ENCODE measurements around the gene LYPD3.

LYPD3 gene

DNA sequence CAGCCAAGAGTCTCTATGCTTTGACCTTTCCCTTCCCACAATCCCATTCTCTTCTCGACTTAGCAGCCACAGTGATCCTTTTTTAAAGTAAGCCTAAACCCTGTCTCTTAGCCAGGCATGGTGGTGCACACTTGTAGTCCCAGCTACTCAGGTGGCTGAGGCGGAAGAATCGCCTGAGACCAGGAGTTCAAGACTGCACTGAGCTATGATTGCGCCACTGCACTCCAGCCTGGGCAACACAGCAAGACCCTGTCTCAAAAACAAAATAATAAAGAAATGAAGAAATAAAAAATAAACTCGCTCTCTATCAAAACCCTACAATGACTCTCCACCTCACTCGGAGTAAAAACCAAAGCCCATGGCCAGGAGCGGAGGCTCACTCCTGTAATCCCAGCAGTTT, 36.0 kb downstream of the LYPD3 start:
- no peak for DNase-seq

DNA sequence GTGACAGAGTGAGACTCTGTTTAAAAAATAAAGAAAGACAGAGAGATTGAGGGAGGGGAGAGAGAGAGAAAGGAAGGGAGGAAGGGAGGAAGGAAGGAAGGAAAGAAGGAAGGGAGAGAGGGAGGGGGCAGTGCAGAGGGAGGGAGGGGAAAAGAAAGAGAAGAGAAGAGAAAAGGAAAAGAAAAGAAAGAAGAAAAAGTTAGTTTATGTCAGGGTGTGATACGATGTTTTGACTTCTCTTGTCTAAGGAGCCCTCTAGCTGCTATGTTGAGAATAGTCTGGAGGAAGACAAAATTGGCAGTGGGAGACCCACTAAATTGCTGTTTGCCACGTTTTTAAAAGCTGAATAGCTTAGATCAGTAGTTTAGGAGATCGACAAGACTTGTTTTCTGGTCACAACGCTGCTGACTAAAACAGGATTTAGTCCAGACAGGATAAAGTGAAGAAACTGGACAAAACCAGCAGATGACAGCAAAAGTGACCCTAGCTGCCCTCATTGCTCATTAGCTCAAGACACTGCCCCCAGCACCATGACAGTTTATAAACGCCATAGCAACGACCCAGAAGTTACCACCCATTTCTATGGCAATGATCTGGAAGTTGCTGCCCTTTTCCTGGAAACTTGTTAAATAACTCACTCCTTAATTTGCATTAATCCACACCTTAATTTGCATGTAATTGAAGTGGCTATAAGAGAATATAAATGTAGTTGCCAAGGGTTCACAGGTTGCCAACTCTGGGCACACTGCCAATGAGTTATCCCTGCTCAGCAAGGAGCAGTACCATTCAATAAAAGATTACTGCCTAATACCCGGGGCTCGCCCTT, 39.6 kb downstream of the LYPD3 start:
- DNase-seq, result peak; percentile 62

DNA sequence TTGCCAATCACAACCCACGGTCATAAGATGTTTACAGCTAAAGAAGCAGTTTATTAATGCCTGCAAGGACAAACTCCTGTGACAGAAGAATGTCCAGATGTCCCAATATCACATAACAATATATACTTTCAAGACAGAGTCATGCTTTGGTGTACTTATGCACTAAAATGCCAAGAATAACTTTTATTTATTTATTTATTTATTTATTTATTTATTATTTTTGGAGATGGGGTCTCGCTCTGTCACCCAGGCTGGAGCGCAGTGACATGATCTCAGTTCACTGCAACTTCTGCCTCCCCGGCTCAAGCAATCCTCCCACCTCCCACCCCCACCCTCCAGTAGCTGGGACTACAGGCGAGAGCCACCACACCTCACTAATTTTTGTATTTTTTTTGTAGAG, 41.6 kb downstream of the LYPD3 start:
- no peak for DNase-seq

DNA sequence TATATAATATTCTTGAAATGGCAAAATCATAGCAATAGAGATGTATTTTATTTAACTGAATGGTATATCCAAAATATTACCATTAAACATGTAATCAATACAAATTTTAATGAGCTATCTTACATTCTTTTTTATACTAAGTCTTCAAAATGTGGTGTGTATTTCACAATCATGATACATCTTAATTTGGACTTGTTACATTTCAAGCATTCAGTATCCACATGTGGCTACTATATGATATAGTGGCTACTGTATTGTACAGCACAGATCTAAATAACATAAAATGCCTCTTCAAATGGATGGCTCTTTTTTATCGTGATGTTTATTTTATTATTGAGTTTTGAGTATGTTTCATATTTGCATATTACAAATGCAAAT, 42.7 kb downstream of the LYPD3 start:
- no peak for DNase-seq

DNA sequence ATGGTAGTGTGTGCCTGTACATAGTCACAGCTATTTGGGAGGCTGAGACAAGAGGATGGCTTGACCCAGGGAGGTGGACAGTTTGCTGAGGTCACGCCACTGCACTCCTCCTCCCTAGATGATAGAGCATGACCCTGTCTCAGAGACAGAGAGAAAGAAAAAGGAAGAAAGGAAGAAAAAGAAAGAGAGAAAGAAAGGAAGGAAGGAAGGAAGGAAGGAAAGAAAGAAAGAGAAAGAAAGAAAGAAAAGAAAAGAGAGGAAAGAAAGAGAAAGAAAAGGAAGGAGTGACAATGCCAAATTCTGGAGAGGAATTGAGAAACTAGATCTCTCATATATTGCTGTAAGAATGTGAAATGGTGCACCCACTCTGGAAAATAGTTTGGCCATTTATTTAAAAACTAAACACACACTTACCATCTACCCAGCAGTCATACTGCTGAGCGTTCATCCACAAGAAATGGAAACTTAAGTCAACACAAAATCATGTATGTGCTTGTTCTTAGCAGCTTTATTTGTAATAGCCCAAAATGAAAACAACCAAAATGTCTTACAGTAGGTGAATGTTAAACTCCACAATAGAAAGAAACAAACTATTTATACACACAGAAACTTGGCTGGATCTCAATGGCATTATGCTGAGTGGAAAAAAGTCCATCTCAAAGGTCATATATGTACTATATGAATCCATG, 43.3 kb downstream of the LYPD3 start:
- no peak for DNase-seq

DNA sequence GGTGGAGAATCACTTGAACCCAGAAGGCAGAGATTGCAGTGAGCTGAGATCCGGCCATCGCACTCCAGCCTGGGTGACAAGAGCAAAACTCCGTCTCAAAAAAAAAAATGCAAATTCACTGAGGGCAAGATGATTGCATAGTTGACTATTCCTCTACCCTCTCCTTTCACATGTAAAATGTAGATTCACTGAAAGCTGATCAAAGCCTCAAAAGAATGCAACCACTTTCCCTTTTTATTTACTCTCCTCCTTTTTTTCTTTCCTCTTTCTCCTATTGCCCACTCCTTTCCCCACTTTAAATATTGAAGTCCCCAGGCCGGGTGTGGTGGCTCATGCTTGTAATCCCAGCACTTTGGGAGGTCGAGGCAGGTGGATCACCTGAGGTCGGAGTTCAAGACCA, 44.5 kb downstream of the LYPD3 start:
- DNase-seq, result no peak

DNA sequence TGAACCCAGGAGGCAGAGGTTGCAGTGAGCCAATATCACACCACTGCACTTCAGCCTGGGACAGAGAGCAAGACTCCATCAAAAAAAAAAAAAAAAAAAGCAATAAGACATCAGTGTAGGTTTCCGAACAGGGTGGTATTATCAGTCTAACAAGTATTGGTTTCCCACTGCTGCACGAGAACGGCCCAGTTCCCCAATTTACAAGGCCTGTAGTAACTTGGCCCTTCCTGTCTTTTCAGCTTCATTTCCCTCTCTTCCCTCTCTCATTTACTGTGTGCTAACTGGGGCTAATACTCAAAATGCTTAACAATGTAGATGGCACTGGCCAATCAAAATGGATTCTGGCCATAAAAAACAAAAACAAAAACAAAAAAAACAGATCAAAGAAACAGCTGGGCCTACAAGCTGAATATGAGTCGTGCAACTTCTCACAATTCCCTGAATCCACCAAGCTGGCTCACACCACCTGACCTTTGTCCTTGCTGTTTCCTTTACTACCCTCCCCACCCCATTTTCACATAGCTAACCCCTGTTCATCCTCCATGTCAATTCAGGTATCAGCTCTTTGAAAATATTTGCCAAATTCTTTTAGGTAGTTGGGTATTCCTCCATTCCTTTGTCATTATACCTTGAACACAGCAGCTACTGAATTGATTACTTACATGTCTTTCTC, 48.3 kb downstream of the LYPD3 start:
- no peak for DNase-seq

DNA sequence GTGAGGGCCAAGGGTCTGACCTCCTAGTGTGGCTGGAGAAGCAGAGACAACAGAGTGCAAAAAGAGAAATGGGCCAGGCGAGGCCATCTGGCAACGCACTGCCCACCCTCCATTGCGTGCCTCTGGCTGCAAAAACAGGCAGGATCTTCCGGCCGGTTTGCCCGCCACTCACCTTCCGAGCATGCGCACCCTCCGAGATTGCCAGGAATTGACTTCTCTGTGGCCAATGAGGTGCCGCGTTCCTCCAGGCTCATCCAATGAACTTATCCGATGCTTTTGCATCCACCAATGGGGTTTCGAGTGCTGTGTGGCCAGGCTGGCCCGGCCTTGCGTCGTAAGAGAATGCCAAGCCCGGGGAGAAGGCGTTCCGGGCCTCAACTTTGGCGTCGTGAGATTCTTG, 50.9 kb downstream of the LYPD3 start, which contains the start of gene TEX101:
Gene TEX101, plus strand, starts transcription at position 337 of the 400 bp plus-strand sequence. CDS start 1,030 bp downstream, outside the sequence.
- DNase-seq, result no peak

DNA sequence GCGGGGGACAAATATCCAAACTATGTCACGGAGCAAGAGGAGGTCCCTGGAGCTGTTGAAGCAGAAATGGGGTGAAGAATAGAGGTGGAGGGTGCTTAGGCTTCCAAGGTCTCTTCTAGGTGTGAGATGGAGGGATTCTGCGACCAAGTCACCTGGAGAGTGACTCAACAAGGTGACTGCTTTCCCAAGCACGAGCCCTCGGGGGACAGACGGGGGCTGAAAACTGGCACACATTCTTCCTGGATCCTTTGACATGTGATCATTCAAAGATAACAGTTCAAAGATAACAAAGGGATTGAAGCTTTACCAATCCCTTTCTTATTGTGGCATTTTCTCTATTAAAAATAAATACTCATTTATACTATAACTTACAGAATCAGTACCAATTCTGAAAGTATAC, 53.0 kb downstream of the LYPD3 start:
- no peak for DNase-seq

Data from hematopoietic multipotent progenitor cell treated with erythropoietin and hydrocortisone succinate and interleukin-3 and kit ligand, for 6 days (in vitro differentiated cells).